Spleen (tissue), 7 donors: Measurements from ENCODE around the gene KCNMB1.

Source experiments
- POLR2AphosphoS5 ChIP-seq, 3 donors: sonication (generic); formaldehyde crosslinking; IDR thresholded peaks; one replicate each; pipeline ENCODE4 v1.5.1; 2017; ENCODE audit warnings: antibody characterized with exemption in 3 of 3
- TF ChIP-seq, protein P1 (sequence below), 11 experiments: fragments of 200-600 bp in 7 of 11; fragments of 450-650 bp in 4 of 11; sonication (generic) in 4 of 11; IDR thresholded peaks in 8 of 11; conservative IDR thresholded peaks in 3 of 11; 1 replicate in 7 of 11; 2 replicates in 4 of 11; pipeline versions ENCODE4 v1.4.0 to v1.8.0; 2016 to 2021; ENCODE audit warnings: antibody characterized with exemption in 11 of 11, inconsistent platforms in 4 of 11, mild to moderate bottlenecking in 1 of 11
- donor health status: DM: no; HTN: no; CAD: no; lungs with moderate emphysema.
- donor health status: DM: no; HTN: no; CAD: no.
- donor health status: DM: no; HTN: no; CAD: no.

DNA sequence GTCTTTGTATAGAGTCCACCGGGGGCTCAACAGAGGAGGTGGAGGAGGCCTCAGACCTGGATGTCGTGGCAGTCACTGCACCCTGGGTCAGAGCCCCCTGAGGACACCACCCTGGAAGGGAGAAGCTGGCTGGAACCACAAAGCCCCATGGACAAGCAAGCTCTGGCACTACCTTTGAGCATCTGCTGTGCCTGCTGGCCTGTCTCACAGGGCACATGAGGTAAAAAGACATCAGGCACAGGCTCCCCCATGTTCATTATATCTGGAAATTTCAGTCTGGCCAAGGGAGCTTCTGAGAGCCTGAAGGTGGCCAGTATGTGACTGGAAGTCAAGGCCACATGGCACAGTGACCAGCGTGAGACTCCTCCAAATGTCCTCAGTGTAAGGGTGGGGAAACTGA, 22.9 kb downstream of the KCNMB1 start:
- TF ChIP-seq, protein P1, sequence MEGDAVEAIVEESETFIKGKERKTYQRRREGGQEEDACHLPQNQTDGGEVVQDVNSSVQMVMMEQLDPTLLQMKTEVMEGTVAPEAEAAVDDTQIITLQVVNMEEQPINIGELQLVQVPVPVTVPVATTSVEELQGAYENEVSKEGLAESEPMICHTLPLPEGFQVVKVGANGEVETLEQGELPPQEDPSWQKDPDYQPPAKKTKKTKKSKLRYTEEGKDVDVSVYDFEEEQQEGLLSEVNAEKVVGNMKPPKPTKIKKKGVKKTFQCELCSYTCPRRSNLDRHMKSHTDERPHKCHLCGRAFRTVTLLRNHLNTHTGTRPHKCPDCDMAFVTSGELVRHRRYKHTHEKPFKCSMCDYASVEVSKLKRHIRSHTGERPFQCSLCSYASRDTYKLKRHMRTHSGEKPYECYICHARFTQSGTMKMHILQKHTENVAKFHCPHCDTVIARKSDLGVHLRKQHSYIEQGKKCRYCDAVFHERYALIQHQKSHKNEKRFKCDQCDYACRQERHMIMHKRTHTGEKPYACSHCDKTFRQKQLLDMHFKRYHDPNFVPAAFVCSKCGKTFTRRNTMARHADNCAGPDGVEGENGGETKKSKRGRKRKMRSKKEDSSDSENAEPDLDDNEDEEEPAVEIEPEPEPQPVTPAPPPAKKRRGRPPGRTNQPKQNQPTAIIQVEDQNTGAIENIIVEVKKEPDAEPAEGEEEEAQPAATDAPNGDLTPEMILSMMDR (IDR thresholded peaks at IDR 0.05 in 8 of 11, conservative IDR thresholded peaks at IDR 0.05 in 3 of 11): no peak
- no peak for TF ChIP-seq POLR2AphosphoS5 (IDR thresholded peaks at IDR 0.05)
